HG02943 (cell line): Measurements from ENCODE around the gene ZNF491.
"Not testable (repeated sequence)": the region's sequence is repeated elsewhere in the genome, so short reads cannot be mapped to it uniquely, and the experiment has no call there.

Experiments used
- ATAC-seq: cut with Tn5 transposase; IDR thresholded peaks from one replicate; pipeline ENCODE4 v1.9.1; 2021; ENCODE audit warnings: mild to moderate bottlenecking, low read depth, moderate library complexity; ENCODE audit not compliant: unreplicated experiment

Gene ZNF491

DNA sequence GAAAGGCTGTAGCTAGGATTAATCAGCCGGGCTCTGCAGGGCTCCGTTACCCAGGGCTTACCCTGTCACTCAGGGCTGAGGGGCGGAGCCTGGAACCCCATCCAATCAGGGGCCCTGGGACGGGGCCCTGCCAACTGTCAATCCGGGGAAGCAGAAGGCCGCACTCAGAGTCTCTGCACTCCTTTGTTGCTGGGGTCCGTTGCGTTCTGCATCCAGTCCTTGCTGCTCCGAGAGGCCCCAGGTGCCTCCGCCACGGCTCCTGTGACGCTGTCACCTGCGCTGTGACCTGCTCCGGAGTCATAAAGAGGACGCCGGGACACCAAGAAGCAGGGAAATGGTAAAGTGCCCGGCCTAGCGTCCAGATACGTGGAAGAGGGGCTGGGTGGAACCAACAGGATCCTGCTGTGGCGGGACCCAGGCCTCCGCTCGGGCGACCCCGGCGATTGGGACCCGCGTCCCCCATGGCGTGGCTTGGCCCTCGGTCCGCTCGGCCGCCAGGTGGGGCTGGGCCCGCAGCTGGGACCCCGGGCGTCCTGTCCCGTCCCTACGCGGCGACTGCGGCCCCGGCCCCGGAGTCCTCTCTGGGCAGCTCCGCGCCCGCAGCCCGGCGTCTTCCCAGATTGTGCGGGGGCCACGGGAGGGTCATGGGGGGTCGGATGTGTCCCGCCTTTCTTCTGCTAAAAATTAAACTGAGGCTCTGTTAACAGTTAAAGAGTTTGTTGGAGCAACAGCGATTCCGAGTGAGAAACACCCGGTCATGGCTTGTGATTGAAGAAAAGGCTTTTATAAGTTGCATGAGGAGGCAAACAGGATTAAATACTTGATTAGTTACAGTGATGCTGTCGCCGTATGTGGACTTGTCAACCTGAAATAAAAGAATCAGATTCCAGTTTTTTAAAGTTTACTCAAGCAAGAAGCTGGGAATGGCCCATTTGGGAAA is at the start of gene ZNF491:
ZNF491 (plus strand) TSS at position 133 of the 940 bp plus-strand sequence. CDS start 7,431 bp downstream, outside the sequence.
- ATAC-seq = peak; percentile 77

GRCh38 chr19:11749751-11750150 is 48.6 kb upstream of the ZNF491 start:
- ATAC-seq = no peak

GRCh38 chr19:11752244-11752736 is 46.0 kb upstream of the ZNF491 start:
- no peak for ATAC-seq

GRCh38 chr19:11754663-11755062 is 43.7 kb upstream of the ZNF491 start:
- ATAC-seq = no peak

GRCh38 chr19:11756965-11757364 is 41.4 kb upstream of the ZNF491 start:
- ATAC-seq = no peak

GRCh38 chr19:11759805-11760204 is 38.5 kb upstream of the ZNF491 start:
- ATAC-seq = no peak

DNA sequence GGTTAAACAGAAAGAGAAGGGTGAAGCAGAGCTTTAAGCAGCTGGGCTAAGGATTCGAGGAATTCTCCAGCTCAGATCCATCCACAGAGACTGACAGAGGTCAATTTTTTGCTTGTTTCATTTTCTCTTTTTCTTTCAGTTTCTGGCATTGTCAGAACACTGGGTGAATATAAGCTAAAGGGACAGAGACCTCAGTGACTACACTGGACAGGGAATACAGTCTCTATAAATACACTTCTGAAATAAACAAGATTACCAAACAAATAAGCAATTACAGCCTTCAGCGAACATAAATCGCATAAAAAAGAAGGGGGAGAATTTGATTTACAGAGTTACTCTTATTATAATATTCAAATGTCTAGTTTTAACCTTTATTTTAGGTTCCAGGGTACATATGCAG is 35.2 kb upstream of the ZNF491 start:
- no peak for ATAC-seq

DNA sequence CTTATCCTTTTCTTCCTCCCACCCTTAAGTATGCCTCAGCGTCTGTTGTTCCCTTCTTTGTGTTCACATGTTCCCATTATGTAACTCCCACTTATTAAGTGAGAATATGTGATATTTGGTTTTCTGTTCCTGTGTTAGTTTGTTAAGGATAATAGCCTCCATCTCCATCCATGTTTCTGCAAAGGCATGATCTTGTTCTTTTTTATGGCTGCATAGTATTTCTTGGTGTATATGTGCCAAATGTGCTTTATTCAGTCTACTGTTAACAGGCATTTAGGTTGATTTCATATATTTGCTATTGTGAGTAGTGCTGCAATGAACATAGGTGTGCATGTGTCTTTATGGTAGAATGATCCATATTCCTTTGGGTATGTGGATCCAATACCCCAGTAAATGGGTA is 34.7 kb upstream of the ZNF491 start:
- ATAC-seq = no peak

DNA sequence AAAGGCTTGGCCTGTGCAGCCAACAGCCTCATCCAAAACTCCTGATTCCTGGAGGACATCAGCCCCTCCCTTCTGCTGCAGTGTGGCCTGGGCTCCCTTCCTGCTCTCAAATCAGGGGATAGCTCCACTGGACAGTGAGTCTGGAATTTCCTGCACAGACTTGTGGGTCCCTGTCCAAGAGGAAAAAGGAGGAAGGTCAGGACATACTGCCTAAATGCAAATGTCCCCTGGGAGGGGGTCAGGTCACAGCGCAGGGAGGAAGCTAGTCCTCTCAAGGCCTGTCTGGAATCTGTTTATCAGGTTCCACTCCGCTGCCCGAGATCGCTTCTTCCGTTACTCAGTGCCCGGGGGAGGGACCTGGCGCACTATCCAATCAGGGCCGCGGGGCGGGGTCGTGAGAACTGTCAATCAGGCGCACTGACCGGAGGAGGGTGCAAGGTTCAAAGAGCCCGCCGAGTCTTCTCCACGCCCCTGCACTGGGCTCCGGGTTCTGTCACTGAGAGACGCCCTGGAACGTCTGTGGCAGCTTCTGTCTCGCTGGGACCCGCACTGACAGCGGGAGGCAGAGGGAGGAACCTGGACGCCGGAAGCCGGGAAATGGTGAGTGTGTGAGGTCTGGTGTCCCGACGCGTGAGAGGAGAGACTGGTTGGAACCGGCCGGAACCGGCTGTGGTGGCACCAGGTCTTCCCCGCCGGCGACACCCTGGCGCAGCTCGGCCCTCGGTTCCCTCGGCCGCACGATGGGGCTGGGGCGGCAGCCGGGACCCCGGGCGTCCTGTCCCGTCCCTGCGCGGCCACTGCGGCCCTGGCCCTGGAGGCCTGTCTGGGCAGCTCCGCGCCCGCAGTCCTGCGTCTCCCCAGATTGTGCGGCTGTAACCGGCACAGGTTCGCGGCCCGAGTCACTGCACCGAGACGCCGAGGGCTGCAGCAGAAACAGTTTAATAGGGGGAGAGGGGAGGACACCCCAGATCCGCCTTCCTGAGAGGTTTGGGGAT is 31.4 kb upstream of the ZNF491 start, which contains the start of gene ZNF441:
ZNF441 (plus strand) TSS at position 404 of the 995 bp plus-strand sequence; CDS start at position 598, 194 bp downstream.
- ATAC-seq = peak; percentile 92

- ATAC-seq = peak; percentile 40
Observed at GRCh38 chr19:11767633-11768133, 30.6 kb upstream of the ZNF491 start.

DNA sequence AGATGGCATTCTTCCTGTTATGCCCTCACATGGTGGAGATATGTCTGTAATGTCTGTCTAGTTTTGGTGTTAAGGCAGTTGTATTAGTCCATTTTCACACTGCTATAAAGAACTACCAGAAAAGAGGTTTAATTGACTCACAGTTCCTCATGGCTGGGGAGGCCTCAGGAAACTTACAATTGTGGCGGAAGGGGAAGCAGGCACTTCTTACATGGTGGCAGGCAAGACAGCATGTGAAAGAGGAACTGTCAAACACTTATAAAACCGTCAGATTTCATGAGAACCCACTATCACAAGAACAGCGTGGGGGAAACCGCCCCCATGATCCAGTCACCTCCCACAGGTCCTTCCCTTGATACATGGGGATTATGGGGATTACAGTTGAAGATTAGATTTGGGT is 28.3 kb upstream of the ZNF491 start:
- ATAC-seq = no peak

DNA sequence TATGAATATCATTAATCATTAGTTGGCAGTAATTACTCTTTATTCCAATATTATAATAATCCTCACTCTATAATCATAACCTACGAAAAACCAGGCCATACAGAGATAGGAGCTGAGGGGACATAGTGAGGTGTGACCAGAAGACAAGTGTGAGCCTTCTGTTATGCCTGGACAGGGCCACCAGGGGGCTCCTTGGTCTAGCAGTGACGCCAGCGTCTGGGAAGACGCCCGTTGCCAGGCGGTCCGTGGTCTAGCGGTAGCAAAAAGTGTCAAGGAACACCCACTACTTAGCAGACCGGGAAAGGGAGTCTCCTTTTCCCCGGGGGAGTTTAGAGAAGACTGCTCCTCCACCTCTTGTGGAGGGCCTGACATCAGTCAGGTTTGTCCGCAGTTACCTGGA is 26.8 kb upstream of the ZNF491 start:
- ATAC-seq = not testable (repeated sequence)

GRCh38 chr19:11776669-11777068 is 21.7 kb upstream of the ZNF491 start:
- ATAC-seq = not testable (repeated sequence)

GRCh38 chr19:11780431-11781020 is 17.8 kb upstream of the ZNF491 start:
- ATAC-seq = no peak

- ATAC-seq = no peak
Observed at GRCh38 chr19:11781295-11782057, 16.8 kb upstream of the ZNF491 start.

- no peak for ATAC-seq
Observed at GRCh38 chr19:11783767-11784166, 14.6 kb upstream of the ZNF491 start.

DNA sequence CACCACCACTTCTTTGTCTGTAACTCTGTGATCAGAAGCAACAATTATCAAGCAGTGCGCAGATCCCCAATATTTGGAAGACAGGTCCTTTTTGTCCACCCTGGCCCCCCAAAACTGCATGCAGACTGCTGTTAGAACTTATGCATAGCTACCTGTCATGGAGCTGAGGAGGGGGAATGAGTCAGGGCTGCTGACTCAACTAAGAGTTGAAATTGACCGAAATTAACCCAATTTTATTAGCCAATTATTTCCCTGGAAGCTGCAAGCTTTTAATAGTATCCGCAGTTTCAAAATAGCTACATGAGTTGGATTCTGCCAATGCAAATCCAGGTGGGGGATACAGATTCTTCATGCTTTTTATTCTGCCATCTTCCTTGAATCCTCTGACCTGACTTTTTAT is 14.0 kb upstream of the ZNF491 start:
- no peak for ATAC-seq

- no peak for ATAC-seq
Observed at GRCh38 chr19:11787536-11787935, 10.8 kb upstream of the ZNF491 start.

DNA sequence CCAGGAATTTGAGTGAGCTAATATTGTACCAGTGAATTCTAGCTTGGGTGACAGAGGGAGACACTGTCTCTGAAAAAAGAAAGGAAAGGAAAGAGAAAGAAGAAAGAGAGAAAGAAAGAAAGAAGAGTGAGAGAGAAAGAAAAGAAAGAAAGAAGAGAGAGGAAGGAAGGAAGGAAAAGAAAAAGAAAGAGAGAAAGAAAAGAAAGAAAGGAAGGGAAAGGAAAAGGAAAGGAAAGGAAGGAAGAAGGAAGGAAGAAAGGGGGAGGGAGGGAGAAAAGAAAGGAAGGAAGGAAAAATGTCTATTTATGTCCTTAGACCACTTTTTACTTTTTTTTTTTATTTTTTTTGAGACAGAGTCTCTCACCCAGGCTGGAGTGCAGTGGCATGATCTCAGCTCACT is 5.4 kb upstream of the ZNF491 start:
- ATAC-seq = no peak
